NT2/D1 (cell line): ENCODE results near the gene POLN.

Experiments used
- DNase-seq: peaks from one replicate; pipeline ENCODE4 v3.0.0-alpha.2; 2011; ENCODE audit warnings: low read depth, low spot score
- H3K27me3 ChIP-seq: 2 replicates; pipeline ENCODE4 v1.6.0; 2011; ENCODE audit warnings: mild to moderate bottlenecking; ENCODE audit not compliant: insufficient read length, insufficient read depth
- H3K36me3 ChIP-seq: 2 replicates; pipeline ENCODE4 v1.6.1; 2011; ENCODE audit warnings: mild to moderate bottlenecking, low read length, mixed read lengths; ENCODE audit not compliant: insufficient read depth, insufficient read length
- H3K4me1 ChIP-seq: 2 replicates; pipeline ENCODE4 v1.5.1; 2011; ENCODE audit not compliant: insufficient read depth, insufficient read length
- H3K4me3 ChIP-seq: 2 replicates; pipeline ENCODE4 v1.5.1; 2011; ENCODE audit warnings: low read depth; ENCODE audit not compliant: insufficient read length
- H3K9ac ChIP-seq: 2 replicates; pipeline ENCODE4 v1.6.0; 2011; ENCODE audit warnings: low read depth; ENCODE audit not compliant: insufficient read length
- H3K9me3 ChIP-seq: 2 replicates; pipeline ENCODE4 v1.5.1; 2011; ENCODE audit warnings: mild to moderate bottlenecking, low read length; ENCODE audit not compliant: insufficient read depth
- SUZ12 ChIP-seq: IDR thresholded peaks from 2 replicates; pipeline ENCODE4 v1.6.1; 2011; ENCODE audit not compliant: insufficient read length, insufficient read depth; ENCODE audit errors: extremely low read depth
- YY1 ChIP-seq: IDR thresholded peaks from 2 replicates; pipeline ENCODE4 v1.6.1; 2011; ENCODE audit not compliant: insufficient read length, insufficient read depth
- ZNF274 ChIP-seq: IDR thresholded peaks from 2 replicates; pipeline ENCODE4 v1.6.1; 2011; ENCODE audit warnings: mild to moderate bottlenecking, low read depth, low read length

POLN gene

GRCh38 chr4:2241410-2242353, at the start of gene POLN, which contains the start of gene HAUS3:
Gene POLN, minus strand, starts transcription at chr4:2242121. Its CDS starts 12,890 bp downstream, at chr4:2229231.
Gene HAUS3, minus strand, starts transcription at chr4:2242121. Its CDS starts 1,175 bp downstream, at chr4:2240946.
- H3K36me3 ChIP-seq = peaks cover 31% of the 10 kb centered on the region
- TF ChIP-seq YY1 = no peak
- TF ChIP-seq ZNF274 = no peak
- no peak for TF ChIP-seq SUZ12
- peak; percentile 97 for DNase-seq

GRCh38 chr4:2290974-2291704, 49.2 kb upstream of the POLN start:
- H3K9me3 ChIP-seq = peaks cover 8% of the 10 kb centered on the region
- no peak for TF ChIP-seq ZNF274
- TF ChIP-seq SUZ12 = no peak
- no peak for TF ChIP-seq YY1
- H3K4me1 ChIP-seq = peaks cover 7% of the 10 kb centered on the region
- H3K27me3 ChIP-seq = no peaks in the 10 kb centered on the region
- no peak overlapping the region for H3K4me3 ChIP-seq
- no peak for DNase-seq
- H3K9ac ChIP-seq = no peak overlapping the region
- no peaks in the 10 kb centered on the region for H3K36me3 ChIP-seq

More at GRCh38 chr4:2241410-2242353, at the start of gene POLN, which contains the start of gene HAUS3:
- H3K27me3 ChIP-seq = no peaks in the 10 kb centered on the region
- peak within 1 kb of the TSS; percentile 81 for H3K9ac ChIP-seq
- no peaks in the 10 kb centered on the region for H3K4me1 ChIP-seq
- H3K4me3 ChIP-seq = peak within 1 kb of the TSS; percentile 83
- peaks cover 31% of the 10 kb centered on the region; the same call in 1 of the 2 replicates for H3K9me3 ChIP-seq

GRCh38 chr4:2290488-2290887, 48.6 kb upstream of the POLN start:
- TF ChIP-seq YY1 (no peak), SUZ12 (no peak), ZNF274 (no peak)
- Histone ChIP-seq H3K4me1 (peaks cover 12% of the 10 kb centered on the region), H3K9ac (no peak overlapping the region), H3K36me3 (no peaks in the 10 kb centered on the region), H3K27me3 (no peaks in the 10 kb centered on the region), H3K4me3 (no peak overlapping the region), H3K9me3 (peaks cover 8% of the 10 kb centered on the region)
- DNase-seq = no peak

GRCh38 chr4:2289955-2290333, 48.0 kb upstream of the POLN start:
- Histone ChIP-seq H3K4me1 (peaks cover 12% of the 10 kb centered on the region), H3K9me3 (peaks cover 8% of the 10 kb centered on the region), H3K27me3 (no peaks in the 10 kb centered on the region), H3K4me3 (no peak overlapping the region), H3K9ac (no peak overlapping the region), H3K36me3 (no peaks in the 10 kb centered on the region)
- TF ChIP-seq YY1 (no peak), ZNF274 (no peak)
- DNase-seq = no peak

GRCh38 chr4:2289311-2289954, 47.5 kb upstream of the POLN start:
- no peak for DNase-seq
- H3K4me1 ChIP-seq = peaks cover 12% of the 10 kb centered on the region
- H3K4me3 ChIP-seq = no peak overlapping the region
- H3K27me3 ChIP-seq = no peaks in the 10 kb centered on the region
- H3K36me3 ChIP-seq = no peaks in the 10 kb centered on the region
- TF ChIP-seq SUZ12 = no peak
- no peak for TF ChIP-seq ZNF274
- no peak for TF ChIP-seq YY1
- H3K9ac ChIP-seq = no peak overlapping the region
- H3K9me3 ChIP-seq = peaks cover 8% of the 10 kb centered on the region

GRCh38 chr4:2288051-2288541, 46.2 kb upstream of the POLN start:
- no peak for DNase-seq
- Histone ChIP-seq H3K9me3 (no peaks in the 10 kb centered on the region), H3K4me1 (peaks cover 12% of the 10 kb centered on the region), H3K9ac (no peak overlapping the region), H3K27me3 (no peaks in the 10 kb centered on the region), H3K4me3 (no peak overlapping the region), H3K36me3 (no peaks in the 10 kb centered on the region)
- TF ChIP-seq SUZ12 = no peak
- TF ChIP-seq ZNF274 = no peak
- no peak for TF ChIP-seq YY1
